ENCODE results near the gene PTPRA.
"Not testable (repeated sequence)": the region's sequence is repeated elsewhere in the genome, so short reads cannot be mapped to it uniquely, and the experiment has no call there.

The PTPRA gene

DNA sequence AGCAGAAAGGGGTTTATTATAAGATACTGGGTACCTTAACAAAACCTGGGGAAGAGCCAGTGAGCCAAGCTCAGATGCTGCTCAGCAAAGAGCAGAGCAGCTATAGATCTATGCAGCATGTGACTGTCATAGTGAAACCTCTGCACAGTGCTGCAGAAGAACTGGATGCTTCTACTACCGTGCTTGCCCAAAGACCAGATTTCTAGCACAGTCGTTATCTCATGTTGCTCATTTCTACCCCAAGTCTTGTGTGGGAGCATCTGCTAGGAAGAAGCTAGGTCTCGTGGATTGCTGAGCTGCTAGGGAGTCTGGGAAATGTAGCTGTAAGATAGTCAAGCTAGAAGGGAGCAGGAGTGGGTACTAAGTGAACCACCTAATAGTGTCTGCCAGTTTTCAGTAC lies 138.5 kb downstream of the PTPRA start:
- no peak for DNase-seq

DNA sequence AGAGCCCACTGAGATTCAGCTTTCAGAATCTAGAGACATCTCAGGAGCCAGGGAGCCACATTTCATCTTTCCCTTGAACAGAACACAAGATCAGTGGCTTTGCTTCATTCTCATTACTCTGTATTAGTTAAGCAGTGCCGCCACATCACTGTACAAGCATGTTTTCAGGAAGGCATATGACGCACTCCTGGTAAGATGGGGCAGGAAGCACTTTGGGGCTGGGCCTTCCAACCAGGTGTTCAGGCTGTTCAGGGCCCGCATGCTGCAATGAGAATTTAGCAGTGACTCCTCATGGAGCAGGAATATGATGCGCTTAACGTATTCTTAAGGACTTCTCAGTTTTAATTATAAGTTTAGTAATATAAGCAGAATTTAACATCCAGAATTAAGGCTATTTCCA lies 140.5 kb downstream of the PTPRA start:
- DNase-seq: no peak

DNA sequence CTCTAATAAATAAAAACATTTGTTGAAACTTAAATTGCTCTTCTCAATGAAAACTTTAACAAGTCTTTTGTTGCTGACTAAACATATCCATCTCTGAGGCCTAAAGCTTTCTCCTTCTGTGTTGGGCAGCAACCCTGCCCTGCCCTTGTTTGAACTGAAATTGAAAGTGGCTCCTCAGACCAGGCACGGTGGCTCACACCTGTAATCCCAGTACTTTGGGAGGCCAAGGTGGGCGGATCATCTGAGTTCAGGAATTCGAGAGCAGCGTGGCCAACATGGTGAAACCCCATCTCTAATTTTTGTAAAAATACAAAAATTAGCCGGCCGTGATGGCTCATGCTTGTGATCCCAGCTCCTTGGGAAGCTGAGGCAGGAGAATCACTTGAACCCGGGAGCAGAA lies 140.9 kb downstream of the PTPRA start:
- no peak for DNase-seq

DNA sequence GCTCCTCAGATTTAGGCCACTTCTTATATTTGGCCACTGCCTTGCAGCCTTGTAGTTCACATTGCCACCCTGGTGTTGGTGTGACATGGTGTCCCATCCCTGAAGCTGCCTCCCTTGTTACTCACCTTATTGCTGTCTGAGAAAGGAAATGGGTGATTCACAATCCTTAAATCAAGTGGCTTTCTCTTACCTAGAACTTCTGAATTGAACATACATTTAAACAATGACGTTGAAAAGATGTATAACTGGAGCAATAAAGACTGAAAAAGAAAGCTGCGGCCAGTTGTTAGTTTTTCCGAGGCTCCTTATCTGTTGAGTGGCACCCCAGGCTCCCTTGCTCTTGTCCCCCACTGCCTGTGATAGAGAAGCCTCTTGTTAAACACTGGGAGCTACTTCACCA lies 141.4 kb downstream of the PTPRA start:
- no peak for DNase-seq

DNA sequence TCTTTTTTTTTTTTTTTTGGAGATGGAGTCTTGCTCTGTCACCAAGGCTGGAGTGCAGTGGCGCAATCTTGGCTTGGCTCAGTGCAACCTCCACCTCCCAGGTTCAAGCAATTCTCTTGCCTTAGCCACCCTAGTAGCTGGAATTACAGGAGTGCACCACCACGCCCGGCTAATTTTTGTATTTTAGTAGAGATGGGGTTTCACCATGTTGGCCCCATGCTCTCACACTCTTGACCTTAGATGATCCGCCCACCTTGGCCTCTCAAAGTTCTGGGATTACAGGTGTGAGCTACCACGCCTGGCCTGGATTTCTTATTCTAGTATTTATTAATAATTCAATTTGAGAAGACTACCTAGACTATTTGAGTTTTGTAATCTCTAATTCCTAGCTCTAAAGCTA lies 142.0 kb downstream of the PTPRA start:
- DNase-seq: not testable (repeated sequence)

DNA sequence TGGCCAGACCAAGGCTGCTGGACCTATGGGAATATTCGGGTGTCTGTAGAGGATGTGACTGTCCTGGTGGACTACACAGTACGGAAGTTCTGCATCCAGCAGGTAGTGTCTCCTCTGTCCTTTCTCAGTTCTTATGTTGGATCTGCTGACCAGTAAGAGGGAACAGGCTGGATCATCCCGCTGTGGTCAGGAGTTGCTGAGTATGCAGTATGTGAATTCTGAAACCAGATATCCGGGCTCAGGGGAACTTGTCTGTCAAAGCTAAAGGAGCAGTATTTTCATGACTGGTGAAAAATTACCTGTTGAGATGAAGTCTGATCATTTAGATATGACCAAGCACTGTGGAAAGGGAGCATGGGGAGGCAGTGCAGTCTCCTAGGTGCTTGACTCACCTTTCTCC lies 148.0 kb downstream of the PTPRA start:
- DNase-seq: no peak

DNA sequence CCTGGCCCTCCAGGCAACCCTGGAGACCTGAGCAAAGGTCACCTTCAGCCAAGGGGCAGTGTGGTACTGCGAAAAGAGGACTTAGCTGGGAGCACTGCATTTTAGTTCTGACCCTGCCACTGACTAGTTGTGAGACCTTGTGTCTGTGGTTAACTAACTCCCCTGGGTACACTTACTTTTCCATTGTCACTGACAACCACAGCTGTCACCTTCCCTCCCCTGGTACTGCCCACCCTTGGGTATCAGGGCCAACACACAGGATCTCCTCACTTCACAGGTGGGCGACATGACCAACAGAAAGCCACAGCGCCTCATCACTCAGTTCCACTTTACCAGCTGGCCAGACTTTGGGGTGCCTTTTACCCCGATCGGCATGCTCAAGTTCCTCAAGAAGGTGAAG lies 148.5 kb downstream of the PTPRA start:
- no peak for DNase-seq

DNA sequence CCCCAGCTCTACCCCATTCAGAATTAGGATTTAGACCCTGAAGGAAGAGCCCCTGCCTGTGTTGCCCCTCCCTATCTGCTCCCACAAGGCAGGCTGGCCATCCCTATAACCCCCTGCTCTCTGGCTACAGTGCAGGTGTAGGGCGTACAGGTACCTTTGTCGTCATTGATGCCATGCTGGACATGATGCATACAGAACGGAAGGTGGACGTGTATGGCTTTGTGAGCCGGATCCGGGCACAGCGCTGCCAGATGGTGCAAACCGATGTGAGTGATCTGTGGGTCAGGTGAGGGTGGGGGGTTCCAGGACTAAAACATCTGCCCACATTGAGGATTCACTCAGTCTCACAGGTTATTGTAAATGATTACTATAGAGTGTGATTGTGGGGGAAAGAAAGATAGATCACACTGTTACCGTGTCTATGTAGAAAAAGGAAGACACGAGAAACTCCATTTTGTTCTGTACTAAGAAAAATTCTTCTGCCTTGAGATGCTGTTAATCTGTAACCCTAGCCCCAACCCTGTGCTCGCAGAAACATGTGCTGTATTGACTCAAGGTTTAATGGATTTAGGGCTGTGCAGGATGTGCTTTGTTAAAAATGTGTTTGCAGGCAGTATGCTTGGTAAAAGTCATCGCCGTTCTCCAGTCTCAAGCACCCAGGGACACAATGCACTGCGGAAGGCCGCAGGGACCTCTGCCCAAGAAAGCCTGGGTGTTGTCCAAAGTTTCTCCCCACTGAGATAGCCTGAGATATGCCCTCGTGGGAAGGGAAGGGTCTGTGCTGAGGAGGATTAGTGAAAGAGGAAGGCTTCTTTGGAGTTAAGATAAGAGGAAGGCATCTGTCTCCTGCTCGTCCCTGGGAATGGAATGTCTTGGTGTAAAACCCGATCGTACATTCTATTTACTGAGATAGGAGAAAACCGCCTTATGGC lies 149.5 kb downstream of the PTPRA start:
- not testable (repeated sequence) for DNase-seq

DNA sequence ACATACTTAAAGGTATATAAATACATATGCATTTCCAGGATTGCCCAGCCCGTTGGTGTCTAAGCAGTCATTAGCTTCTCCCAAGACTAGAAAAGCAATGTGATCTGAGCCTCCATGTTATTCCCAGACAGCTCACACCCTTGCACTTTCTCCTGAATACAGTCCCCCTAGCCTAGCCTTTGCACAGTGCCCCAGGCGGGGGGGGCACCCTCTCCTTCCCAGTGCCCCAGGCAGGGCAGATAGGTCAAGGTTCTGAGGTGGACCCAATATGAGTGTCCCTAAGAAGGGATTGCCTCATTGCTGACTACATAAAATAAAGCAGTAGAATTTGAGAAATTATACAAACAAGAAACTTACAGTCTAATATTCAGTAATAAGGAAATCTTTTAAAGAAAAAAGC lies 154.7 kb downstream of the PTPRA start:
- no peak for DNase-seq

DNA sequence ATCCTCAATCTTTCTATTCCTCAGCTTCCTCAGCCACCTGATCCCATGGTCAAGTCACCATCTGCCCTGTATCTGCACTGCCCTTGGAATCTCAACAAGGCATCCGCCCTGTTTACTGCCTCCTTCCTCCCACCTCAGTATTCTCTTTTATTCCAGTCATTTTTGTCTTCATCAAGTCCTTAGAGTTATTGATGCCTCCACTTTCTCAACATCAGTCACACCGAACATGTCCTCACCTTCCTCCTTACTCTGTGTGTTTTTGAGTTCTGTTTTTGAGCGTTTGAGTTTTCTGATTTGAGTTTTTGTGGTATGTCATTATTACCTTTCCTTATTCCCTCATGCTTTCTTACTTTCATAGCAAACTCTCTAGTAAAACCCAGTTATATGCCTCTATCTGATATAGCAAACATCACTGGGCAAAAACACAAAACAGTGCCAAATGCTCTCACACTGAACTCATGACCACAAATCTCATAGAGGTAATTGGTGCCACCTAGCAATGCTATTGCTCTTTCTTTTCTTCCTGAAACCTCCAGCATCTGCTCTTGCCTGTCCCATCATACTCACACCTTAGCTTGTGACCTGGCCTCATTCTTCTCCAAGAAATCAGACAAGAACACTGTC lies 158.4 kb downstream of the PTPRA start:
- DNase-seq: no peak

DNA sequence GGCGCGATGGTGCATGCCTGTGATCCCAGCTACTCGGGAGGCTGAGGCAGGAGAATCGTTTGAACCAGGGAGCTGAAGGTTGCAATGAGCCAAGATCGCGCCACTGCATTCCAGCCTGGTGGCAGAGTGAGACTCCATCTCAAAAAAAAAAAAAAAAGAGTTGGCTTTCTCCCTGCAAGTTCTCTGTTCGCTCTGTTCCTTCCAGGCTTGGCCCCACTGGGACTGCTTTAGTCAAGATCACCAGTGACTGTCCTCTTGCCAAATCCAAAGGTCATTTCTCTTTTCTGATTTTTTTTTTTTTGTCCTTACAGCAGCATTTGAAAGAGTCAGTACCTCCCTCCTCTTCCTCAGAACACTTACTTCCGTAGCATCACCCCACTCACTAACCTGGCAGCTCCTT lies 159.3 kb downstream of the PTPRA start:
- no peak for DNase-seq

DNA sequence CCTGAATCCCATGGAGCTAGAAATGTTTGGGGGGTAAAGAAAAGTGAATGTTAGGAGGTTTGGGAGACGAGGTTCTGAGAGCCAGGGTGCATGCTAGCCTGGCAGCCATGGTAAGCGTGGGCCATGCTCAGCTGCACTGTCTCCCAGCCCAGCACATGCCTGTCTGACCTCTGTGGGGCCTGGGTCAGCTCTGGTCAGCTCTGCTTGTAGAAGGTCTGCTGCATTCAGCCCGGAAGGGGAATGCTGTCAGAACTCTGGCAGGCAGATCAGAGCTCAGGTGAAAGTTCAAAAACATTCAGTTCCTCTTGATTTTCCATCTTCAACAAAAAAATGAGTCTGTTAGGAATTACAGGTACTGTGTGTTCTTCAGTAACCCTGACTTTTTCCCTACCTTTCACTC lies 164.4 kb downstream of the PTPRA start:
- no peak for DNase-seq

DNA sequence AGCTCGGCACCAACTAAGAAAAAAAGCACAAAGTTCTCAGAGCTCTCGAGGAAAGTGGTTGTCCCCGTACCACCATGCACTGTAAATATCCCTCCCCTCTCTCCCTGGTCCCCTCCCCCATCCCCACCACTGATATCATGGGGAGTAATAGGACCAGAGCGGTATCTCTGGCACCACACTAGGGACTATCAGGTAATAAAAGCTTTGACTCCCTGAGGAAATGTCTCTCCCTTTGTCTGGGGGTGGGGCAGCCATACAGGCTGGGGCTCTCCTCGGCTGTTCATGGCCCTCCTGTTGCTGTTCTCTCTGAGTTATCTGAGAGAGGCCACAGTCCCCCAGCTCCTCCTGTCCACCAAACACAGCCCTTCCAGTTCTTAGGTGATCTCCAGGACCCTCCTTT lies 165.2 kb downstream of the PTPRA start:
- no peak for DNase-seq

DNA sequence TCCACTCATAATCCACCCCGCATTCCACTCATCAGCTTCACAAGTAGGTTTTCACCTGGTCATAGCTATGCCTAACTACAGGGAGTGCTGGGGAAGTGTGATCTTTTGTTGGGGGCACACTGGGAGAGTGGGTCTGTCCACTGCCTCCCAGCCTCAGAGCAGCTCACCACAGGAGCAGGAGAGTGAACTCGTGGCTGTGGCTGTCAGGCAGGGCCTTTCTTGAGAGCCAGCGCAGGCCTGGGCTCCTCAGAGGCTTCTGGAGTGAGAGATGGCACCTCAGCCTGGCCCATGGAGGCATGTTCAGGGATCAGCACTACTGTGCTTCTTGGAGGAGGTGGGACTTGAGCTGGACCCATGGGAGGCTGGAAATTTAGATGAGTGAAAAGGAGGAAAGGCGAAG lies 166.1 kb downstream of the PTPRA start:
- DNase-seq: no peak

DNA sequence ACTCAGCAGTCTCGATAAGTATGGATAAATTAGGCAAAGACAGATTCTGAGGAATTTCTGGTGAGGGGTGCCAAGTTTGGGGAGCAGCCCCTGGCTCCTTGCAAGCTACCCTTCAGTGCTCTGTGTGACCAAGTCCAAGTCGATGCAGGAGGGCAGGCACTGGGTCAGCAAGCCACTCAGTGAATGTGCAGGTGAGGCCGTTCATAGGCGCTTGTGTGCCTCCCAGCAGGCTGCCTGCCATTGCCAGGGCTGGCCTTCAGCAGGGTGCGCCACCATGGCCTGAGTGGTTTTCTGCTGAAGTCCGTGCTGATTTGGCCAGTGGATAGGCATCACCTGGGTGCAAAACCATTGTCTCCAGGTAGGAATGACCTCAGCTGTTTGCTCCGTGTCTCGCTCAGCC lies 166.8 kb downstream of the PTPRA start:
- DNase-seq: no peak

DNA sequence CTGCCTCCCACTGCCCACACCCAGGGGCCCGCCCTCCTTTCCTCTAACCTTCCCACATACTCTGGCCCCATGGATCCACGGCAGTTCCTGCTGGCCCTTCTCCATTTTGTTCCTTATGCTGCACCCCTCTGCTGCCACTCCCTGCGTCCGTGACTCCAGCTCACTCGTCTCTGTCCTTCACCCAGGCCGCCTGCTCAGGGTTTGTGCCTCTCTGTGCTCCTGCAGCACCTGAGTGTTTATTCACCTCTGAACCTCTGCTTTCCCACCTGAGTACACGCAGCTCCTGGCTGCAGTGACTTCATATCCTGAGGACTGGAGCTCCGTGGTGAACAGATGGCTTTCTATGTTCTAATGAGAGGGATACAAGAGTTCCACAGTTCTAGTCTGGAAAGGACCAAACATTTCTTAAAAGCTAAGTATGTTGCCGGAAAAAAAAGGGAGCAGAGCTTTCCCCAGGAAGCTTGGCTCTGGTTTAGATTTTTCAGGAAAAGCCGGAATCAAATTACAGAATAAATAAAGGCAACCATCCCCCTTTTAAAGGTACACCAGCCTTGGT lies 168.7 kb downstream of the PTPRA start:
- no peak for DNase-seq

DNA sequence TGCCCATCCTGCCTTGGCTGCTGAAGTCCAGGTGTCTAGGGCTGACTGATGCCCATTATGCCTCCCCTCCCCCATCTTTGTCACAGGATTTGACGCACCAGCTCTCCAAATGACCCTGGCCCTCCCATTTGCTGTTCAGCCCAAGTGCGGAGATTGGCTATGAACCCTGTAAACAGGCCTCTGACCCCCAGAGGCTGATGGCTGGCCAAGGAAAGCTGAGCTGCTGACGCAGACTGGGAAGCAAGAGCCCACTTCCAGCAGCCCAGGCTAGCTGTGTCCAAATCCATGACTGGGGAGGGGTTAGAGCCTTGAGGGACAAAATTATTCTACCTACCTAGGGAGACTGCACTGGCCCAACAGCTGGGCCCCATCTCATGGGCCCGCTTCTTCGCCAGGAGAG lies 169.3 kb downstream of the PTPRA start:
- DNase-seq: no peak

DNA sequence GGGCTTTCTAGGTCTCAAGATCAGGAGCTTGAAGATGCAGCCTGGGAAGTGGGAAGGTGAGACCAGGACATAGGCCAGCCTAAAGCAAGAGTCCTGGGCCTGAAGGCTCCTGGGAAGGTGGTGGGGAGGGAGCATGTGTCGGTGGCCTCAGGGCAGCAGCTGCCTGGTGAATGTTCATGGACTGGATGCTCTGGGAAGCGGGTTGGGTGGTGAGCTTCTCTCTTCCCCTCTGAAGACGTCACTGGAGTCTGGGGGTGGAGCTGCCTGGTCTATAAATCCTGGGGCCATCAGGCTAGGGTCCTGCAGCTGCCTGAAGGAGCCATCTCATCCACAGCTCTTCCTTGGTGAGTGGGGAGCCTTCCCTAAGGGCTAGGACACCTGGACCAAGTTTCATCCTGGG lies 170.0 kb downstream of the PTPRA start, which contains the start of gene GNRH2:
TSS of gene GNRH2 (plus strand) at position 301 of the 400 bp plus-strand sequence. CDS start 793 bp downstream, outside the sequence.
- DNase-seq: no peak

DNA sequence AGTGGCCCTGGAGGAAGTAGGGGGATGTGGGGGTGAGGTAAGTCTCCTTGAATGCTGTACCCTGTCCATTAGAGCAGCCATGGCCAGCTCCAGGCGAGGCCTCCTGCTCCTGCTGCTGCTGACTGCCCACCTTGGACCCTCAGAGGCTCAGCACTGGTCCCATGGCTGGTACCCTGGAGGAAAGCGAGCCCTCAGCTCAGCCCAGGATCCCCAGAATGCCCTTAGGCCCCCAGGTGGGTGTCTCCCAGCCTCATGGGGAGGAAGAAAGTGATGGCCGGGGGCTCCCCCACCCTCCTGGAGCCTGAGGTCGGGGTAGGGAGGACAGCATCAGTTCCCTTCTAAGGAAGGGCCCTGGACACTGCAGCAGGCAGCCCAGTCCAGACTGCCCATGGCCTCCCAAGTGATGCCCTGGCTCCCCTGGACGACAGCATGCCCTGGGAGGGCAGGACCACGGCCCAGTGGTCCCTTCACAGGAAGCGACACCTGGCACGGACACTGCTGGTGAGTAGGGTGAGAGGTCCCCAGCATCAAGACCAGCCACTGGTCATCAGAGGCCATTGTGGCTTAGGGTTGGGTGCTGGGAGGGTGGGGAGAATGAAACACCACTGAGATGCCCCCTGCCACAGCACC lies 171.2 kb downstream of the PTPRA start:
- DNase-seq: no peak

DNA sequence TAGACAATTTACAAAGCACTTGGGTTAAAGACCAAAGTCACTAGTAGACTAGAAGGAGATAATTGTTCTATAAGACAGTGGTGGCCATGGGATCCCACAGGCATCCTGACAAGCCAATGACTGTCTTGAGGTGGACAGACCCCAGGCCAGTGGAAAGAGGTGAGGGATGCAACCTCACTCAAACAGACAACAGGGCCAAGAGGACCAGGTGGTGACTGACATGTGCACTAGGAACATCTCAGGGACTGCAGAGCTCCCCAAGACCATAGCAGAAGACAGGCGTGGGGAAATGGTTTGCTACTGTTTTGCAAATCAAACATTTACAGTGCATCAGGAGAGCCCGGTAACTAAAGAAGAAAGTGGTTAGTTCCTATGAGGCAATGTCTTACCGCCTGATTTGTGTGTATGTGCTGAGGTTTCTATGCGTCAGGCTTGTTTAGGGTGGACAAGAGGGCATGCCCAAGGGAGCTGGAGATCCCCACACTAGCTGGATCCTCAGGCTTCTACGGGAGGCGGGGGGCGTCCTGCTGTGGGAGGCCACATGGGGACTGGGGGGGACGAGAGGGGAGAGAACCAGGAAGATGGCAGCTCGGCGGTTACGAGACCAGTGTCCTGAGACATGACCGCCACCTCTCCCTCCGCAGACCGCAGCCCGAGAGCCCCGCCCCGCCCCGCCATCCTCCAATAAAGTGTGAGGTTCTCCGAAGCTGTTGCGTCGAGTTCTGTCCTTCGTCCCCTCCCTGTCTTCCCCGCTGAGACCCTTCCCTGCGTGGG lies 171.9 kb downstream of the PTPRA start:
- DNase-seq: peak; percentile 17 to 33

DNA sequence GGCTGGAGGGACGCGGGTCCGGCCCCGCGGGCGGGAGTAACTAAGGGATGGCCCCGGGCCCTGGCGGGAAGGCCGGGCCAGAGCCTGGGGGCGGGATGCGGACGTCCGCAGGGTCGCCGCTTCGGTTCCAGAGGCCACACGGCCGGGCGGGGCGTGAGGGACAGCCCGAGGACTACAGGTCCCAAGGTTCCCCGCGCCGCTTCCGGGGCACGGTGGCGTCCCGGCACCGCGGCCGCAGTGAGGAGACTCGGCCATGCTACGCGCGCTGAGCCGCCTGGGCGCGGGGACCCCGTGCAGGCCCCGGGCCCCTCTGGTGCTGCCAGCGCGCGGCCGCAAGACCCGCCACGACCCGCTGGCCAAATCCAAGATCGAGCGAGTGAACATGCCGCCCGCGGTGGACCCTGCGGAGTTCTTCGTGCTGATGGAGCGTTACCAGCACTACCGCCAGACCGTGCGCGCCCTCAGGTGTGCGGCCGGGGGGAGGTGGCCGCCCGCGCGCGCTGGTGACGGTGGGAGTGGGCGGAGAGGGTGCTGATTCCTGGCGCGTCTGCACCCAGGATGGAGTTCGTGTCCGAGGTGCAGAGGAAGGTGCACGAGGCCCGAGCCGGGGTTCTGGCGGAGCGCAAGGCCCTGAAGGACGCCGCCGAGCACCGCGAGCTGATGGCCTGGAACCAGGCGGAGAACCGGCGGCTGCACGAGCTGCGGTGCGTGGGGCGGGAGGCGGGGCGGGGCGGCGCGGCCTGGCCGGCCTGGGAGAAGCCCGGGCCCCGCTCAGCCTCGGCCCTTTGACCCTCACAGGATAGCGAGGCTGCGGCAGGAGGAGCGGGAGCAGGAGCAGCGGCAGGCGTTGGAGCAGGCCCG lies 172.8 kb downstream of the PTPRA start, which contains the start of gene MRPS26:
TSS of gene MRPS26 (plus strand) at position 237 of the 861 bp plus-strand sequence. CDS start at position 254, 17 bp downstream.
- peak; percentile 68 to 70 for DNase-seq
